ENCODE data around the gene A4GNT. TPM values are rescaled to one million over a fixed set of nuclear protein-coding genes. Genes with fewer than 3 reads are reported as not detected.

The A4GNT gene
- total and polyA plus RNA-seq, 8 donors, result 0.34 to 2.0 (median 1.1) TPM

GRCh38 chr3:138140940-138141339, 8.8 kb upstream of the A4GNT start:
- no peak for FAIRE-seq
- Histone ChIP-seq H3K4me3 (no peak overlapping the region), H3K9me3 (no peaks in the 10 kb centered on the region), H3K27me3 (no peaks in the 10 kb centered on the region), H3K27ac (no peak overlapping the region), H3K36me3 (no peaks in the 10 kb centered on the region), H3K4me1 (peaks cover 0 to 7% (median 4%) of the 10 kb centered on the region in 3 donors)
- DNase-seq, result no peak
- intact Hi-C loops (cut with DNase I), result no loop called here
- ATAC-seq, result no peak
- TF ChIP-seq, protein P1, sequence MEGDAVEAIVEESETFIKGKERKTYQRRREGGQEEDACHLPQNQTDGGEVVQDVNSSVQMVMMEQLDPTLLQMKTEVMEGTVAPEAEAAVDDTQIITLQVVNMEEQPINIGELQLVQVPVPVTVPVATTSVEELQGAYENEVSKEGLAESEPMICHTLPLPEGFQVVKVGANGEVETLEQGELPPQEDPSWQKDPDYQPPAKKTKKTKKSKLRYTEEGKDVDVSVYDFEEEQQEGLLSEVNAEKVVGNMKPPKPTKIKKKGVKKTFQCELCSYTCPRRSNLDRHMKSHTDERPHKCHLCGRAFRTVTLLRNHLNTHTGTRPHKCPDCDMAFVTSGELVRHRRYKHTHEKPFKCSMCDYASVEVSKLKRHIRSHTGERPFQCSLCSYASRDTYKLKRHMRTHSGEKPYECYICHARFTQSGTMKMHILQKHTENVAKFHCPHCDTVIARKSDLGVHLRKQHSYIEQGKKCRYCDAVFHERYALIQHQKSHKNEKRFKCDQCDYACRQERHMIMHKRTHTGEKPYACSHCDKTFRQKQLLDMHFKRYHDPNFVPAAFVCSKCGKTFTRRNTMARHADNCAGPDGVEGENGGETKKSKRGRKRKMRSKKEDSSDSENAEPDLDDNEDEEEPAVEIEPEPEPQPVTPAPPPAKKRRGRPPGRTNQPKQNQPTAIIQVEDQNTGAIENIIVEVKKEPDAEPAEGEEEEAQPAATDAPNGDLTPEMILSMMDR (IDR thresholded peaks at IDR 0.05), result no peak

GRCh38 chr3:138139691-138140090, 7.5 kb upstream of the A4GNT start:
- Histone ChIP-seq H3K36me3 (no peaks in the 10 kb centered on the region), H3K27ac (no peak overlapping the region), H3K27me3 (no peaks in the 10 kb centered on the region), H3K9me3 (no peaks in the 10 kb centered on the region), H3K4me1 (peaks cover 1 to 15% (median 11%) of the 10 kb centered on the region in 3 donors), H3K4me3 (no peak overlapping the region)
- FAIRE-seq (no peak), ATAC-seq (no peak), DNase-seq (no peak)
- TF ChIP-seq, protein P1 (IDR thresholded peaks at IDR 0.05), result no peak
- intact Hi-C loops (cut with DNase I), result no loop called here
- 44% methylated on average over 2 of the region's 2 CpGs for WGBS, 2 donors

GRCh38 chr3:138137861-138138260, 5.7 kb upstream of the A4GNT start:
- H3K27ac ChIP-seq, result no peak overlapping the region
- no peak for FAIRE-seq
- DNase-seq, result no peak
- intact Hi-C loops (cut with DNase I), result no loop called here
- TF ChIP-seq, protein P1 (IDR thresholded peaks at IDR 0.05), result no peak
- H3K27me3 ChIP-seq, result no peaks in the 10 kb centered on the region
- no peaks in the 10 kb centered on the region for H3K36me3 ChIP-seq
- WGBS, 2 donors, result 72 to 73% methylated on average over 2 of the region's 2 CpGs
- ATAC-seq, result no peak
- H3K4me3 ChIP-seq, result no peak overlapping the region
- no peaks in the 10 kb centered on the region for H3K9me3 ChIP-seq
- H3K4me1 ChIP-seq, result peaks cover 5 to 15% (median 15%) of the 10 kb centered on the region in 3 donors

DNA sequence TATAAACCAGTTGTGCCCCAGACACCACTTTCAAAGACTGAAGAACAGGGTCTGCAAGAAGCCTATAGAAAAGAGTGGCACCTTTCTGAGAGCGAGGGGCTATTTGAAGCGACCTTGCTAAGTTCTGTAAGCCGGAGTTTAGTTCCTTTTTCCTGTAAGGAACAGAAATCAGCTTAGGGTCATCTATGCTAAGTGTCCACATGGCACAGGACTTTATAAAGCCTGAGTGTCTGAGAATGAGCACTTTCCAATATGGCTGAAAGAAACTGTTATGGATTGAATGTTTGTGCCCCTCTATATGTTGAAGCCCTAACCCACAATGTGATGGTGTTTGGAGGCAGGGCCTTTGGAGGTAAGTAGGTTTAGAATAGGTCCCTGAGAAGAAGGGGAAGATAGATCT, 4.0 kb upstream of the A4GNT start:
- Histone ChIP-seq H3K36me3 (no peaks in the 10 kb centered on the region), H3K27me3 (no peaks in the 10 kb centered on the region), H3K27ac (peak overlapping the region in 3 of 4 donors; percentile 9 to 53 (median 52)), H3K9me3 (no peaks in the 10 kb centered on the region), H3K4me1 (peaks cover 5 to 17% (median 15%) of the 10 kb centered on the region in 3 donors), H3K4me3 (no peak overlapping the region)
- 40 to 47% methylated on average over 3 of the region's 3 CpGs for WGBS, 2 donors
- intact Hi-C loops (cut with DNase I), result no loop called here
- peak in 3 of 4 donors; percentile 15 to 67 (median 62) for ATAC-seq
- FAIRE-seq, result no peak
- TF ChIP-seq, protein P1 (IDR thresholded peaks at IDR 0.05), result no peak
- no peak for DNase-seq

- no peaks in the 10 kb centered on the region for H3K9me3 ChIP-seq
- peaks cover 5 to 17% (median 15%) of the 10 kb centered on the region in 3 donors for H3K4me1 ChIP-seq
- H3K27me3 ChIP-seq, result no peaks in the 10 kb centered on the region
- no peaks in the 10 kb centered on the region for H3K36me3 ChIP-seq
- intact Hi-C loops (cut with DNase I), result no loop called here
- no peak overlapping the region for H3K4me3 ChIP-seq
- no peak for FAIRE-seq
- peak in 3 of 4 donors; percentile 37 to 62 (median 40) for ATAC-seq
- 6 to 14% methylated on average over 2 of the region's 2 CpGs for WGBS, 2 donors
- peak overlapping the region in 3 of 4 donors; percentile 9 to 53 (median 52) for H3K27ac ChIP-seq
- TF ChIP-seq, protein P1 (IDR thresholded peaks at IDR 0.05), result no peak
- DNase-seq, result no peak
Observed at GRCh38 chr3:138135833-138136194, 3.6 kb upstream of the A4GNT start.
